Naive thymus-derived CD4-positive, alpha-beta T cell (primary cell): ENCODE data around the gene UROS. TPM values are rescaled to one million over a fixed set of nuclear protein-coding genes. Genes with fewer than 3 reads are reported as not detected.
A peak's percentile ranks its signal among the peaks of the same experiment; 100 is the strongest.

Experiments
- ATAC-seq: fragments of 150-1000 bp; cut with Tn5 transposase; 2 replicates; pipeline ENCODE4 v1.10.0; 2021; ENCODE audit warnings: mild to moderate bottlenecking, moderate library complexity
- CTCF ChIA-PET: fragments of 350-600 bp; sonication (Branson Sonifier 250); formaldehyde crosslinking; loops from one replicate; lab custom pipeline; 2021; ENCODE audit warnings: antibody characterized with exemption; lab: Charles Lee
- POLR2A ChIA-PET: fragments of 350-600 bp; sonication (Branson Sonifier 250); formaldehyde crosslinking; loops from one replicate; lab custom pipeline; 2021; ENCODE audit warnings: antibody characterized with exemption, inconsistent platforms; lab: Charles Lee
- DNase-seq, 9 donors: peaks; one replicate each; pipeline versions ENCODE4 v3.0.0 to v3.0.0-alpha.2; 2020 to 2022; ENCODE audit warnings: mixed read lengths in 1 of 9
- H3K27ac ChIP-seq: one replicate; pipeline ENCODE4 v1.7.0; 2013; ENCODE audit warnings: mild to moderate bottlenecking, low read depth, low read length, moderate library complexity
- H3K27me3 ChIP-seq, 2 donors: one replicate each; pipeline ENCODE4 v1.7.0; 2013; ENCODE audit warnings: low read length in 2 of 2, mild to moderate bottlenecking in 2 of 2, moderate library complexity in 2 of 2; ENCODE audit not compliant: control insufficient read depth in 2 of 2, insufficient read depth in 2 of 2
- H3K36me3 ChIP-seq, 3 experiments: 1 replicate in 2 of 3; 2 replicates in 1 of 3; pipeline ENCODE4 v1.7.0; 2013; ENCODE audit warnings: low read length in 3 of 3, mild to moderate bottlenecking in 3 of 3, moderate library complexity in 1 of 3; ENCODE audit not compliant: insufficient read depth in 3 of 3, control insufficient read depth in 2 of 3
- H3K4me1 ChIP-seq, 2 donors: one replicate each; pipeline ENCODE4 v1.7.0; 2013; ENCODE audit warnings: low read length in 2 of 2, mild to moderate bottlenecking in 2 of 2, moderate library complexity in 1 of 2; ENCODE audit not compliant: control insufficient read depth in 2 of 2, insufficient read depth in 2 of 2
- H3K4me3 ChIP-seq: 2 replicates; pipeline ENCODE4 v1.7.0; 2013; ENCODE audit warnings: mild to moderate bottlenecking, low read length
- H3K9me3 ChIP-seq, 3 experiments: 1 replicate in 2 of 3; 2 replicates in 1 of 3; pipeline ENCODE4 v1.7.0; 2013; ENCODE audit warnings: low read length in 3 of 3; ENCODE audit not compliant: control insufficient read depth in 2 of 3
- H3K27ac Mint-ChIP-seq, 9 donors: one replicate each; pipeline ENCODE4 v1.8.0; 2020 to 2022; ENCODE audit warnings: mixed read lengths in 9 of 9, mild to moderate bottlenecking in 8 of 9, moderate library complexity in 5 of 9, inconsistent platforms in 2 of 9
- H3K27me3 Mint-ChIP-seq, 5 donors: one replicate each; pipeline ENCODE4 v1.8.0; 2021 to 2022; ENCODE audit warnings: mixed read lengths in 5 of 5, mild to moderate bottlenecking in 1 of 5
- H3K36me3 Mint-ChIP-seq, 5 donors: one replicate each; pipeline ENCODE4 v1.8.0; 2020 to 2022; ENCODE audit warnings: mixed read lengths in 5 of 5, mild to moderate bottlenecking in 3 of 5, inconsistent platforms in 1 of 5
- H3K4me1 Mint-ChIP-seq, 7 donors: one replicate each; pipeline ENCODE4 v1.8.0; 2020 to 2022; ENCODE audit warnings: mixed read lengths in 7 of 7, mild to moderate bottlenecking in 3 of 7, inconsistent platforms in 1 of 7
- H3K4me3 Mint-ChIP-seq, 10 donors: one replicate each; pipeline ENCODE4 v1.8.0; 2020 to 2022; ENCODE audit warnings: mild to moderate bottlenecking in 10 of 10, mixed read lengths in 10 of 10, moderate library complexity in 6 of 10, inconsistent platforms in 2 of 10
- H3K9me3 Mint-ChIP-seq, 11 donors: one replicate each; pipeline ENCODE4 v1.8.0; 2020 to 2022; ENCODE audit warnings: mixed read lengths in 11 of 11, mild to moderate bottlenecking in 4 of 11, inconsistent platforms in 1 of 11, moderate library complexity in 1 of 11
- intact Hi-C, 2 donors: fragments of 100-400 bp; cut with micrococcal nuclease; formaldehyde crosslinking; loops; one replicate each; pipeline ENCODE4 v1.15.1; 2023
- microRNA-seq: library from miRNA; unstranded; fragments of <30 nt; microRNA quantifications from one replicate; pipeline ENCODE4 v1.2.0, GENCODE V29; 2022; ENCODE audit warnings: borderline microRNAs expressed
- polyA plus RNA-seq, 2 donors: library from polyadenylated mRNA; unstranded; fragments of 300-500 nt; fragmentation: Illumina TruSeq; gene quantifications; one replicate each; pipeline ENCODE4 v1.2.3, GENCODE V29; 2021
- total RNA-seq, 6 experiments: library from RNA in 5 of 6; stranded (reverse) in 5 of 6; gene quantifications; 1 replicate in 5 of 6; 2 replicates in 1 of 6; pipeline ENCODE4 v1.2.3 and lab custom pipeline; 2021 to 2026

The UROS gene
- total and polyA plus RNA-seq, 7 experiments from 2014 or later, result 28.9 to 60.0 (median 42.2) TPM

DNA sequence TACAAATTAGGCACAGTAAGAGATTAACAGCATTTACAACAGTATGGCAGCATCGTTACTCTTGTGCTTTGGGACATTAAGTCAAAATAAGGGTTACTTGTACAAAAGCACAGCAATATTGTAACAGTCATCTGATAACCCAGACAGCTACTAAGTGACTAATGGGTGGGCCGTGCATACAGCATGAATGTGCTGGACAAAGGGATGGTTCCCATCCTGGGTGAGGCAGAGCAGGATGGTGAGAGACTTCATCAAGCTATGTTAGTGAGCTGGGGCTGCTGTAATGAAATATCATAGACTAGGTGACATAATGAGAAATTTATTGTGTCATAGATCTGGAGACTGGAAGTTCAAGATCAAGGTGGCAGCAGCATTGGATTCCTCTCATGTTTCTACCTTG lies 78.1 kb downstream of the UROS start:
- Histone ChIP-seq H3K4me1 (no peaks in the 10 kb centered on the region), H3K4me3 (no peak overlapping the region), H3K27ac (no peak overlapping the region), H3K9me3 (no peaks in the 10 kb centered on the region), H3K27me3 (no peaks in the 10 kb centered on the region), H3K36me3 (peaks cover 21 to 92% (median 24%) of the 10 kb centered on the region in 3 experiments)
- H3K27me3 Mint-ChIP-seq, result no peaks in the 10 kb centered on the region
- no peak overlapping the region for H3K27ac Mint-ChIP-seq
- no peak overlapping the region for H3K4me3 Mint-ChIP-seq
- no peak for DNase-seq
- POLR2A ChIA-PET, result no interaction called here
- CTCF ChIA-PET, result no interaction called here
- intact Hi-C loops, result no loop called here
- ATAC-seq, result no peak
- H3K4me1 Mint-ChIP-seq, result peaks cover 0 to 8% (median 1%) of the 10 kb centered on the region in 7 donors
- H3K36me3 Mint-ChIP-seq, result peaks cover 32 to 82% (median 57%) of the 10 kb centered on the region in 5 donors
- no peaks in the 10 kb centered on the region for H3K9me3 Mint-ChIP-seq

DNA sequence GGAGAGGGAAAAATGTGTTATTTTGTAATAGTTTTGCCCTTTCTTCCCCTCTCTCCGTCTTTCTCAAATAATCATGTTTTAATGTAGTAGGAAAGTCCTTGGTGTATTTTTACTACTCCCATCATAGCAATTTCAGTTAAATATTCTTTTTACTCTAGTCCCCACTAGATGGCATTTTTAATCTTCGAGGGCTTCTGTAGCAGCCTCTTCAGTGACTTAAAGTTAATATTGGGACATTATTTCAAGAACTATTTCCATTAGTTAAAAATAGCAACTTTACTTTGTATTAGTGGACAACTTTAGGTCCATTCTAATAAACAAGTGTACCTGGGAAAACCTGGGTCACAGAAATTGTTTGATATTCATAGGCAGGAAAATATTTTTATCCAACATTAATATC lies 80.6 kb downstream of the UROS start:
- H3K27me3 Mint-ChIP-seq, result no peaks in the 10 kb centered on the region
- DNase-seq, result no peak
- ChIA-PET POLR2A (no interaction called here), CTCF (no interaction called here)
- Histone ChIP-seq H3K27ac (no peak overlapping the region), H3K9me3 (no peaks in the 10 kb centered on the region), H3K27me3 (no peaks in the 10 kb centered on the region), H3K4me3 (no peak overlapping the region), H3K36me3 (peaks cover 41 to 93% (median 47%) of the 10 kb centered on the region in 3 experiments), H3K4me1 (no peaks in the 10 kb centered on the region)
- no peak overlapping the region for H3K27ac Mint-ChIP-seq
- no peaks in the 10 kb centered on the region for H3K9me3 Mint-ChIP-seq
- H3K4me3 Mint-ChIP-seq, result no peak overlapping the region
- intact Hi-C loops, result loop anchor here in 1 of 2 donors (2.0 kb wide), 1 partner anchor 14 kb away; no protein-coding TSS in a partner anchor
- peaks cover 0 to 8% (median 1%) of the 10 kb centered on the region in 7 donors for H3K4me1 Mint-ChIP-seq
- no peak for ATAC-seq
- peaks cover 40 to 82% (median 64%) of the 10 kb centered on the region in 5 donors for H3K36me3 Mint-ChIP-seq

GRCh38 chr10:125739994-125740679 lies 82.9 kb downstream of the UROS start:
- no peak overlapping the region for H3K4me3 Mint-ChIP-seq
- DNase-seq (no peak), ATAC-seq (no peak)
- ChIA-PET POLR2A (no interaction called here), CTCF (interaction anchor here (0.6 kb wide), 1 partner anchor 124 kb away, joined by 7 read pairs; no protein-coding TSS in a partner anchor)
- H3K27ac ChIP-seq, result no peak overlapping the region
- no peaks in the 10 kb centered on the region for H3K9me3 ChIP-seq
- peaks cover 0 to 9% (median 0%) of the 10 kb centered on the region in 7 donors for H3K4me1 Mint-ChIP-seq
- H3K27me3 Mint-ChIP-seq, result no peaks in the 10 kb centered on the region
- no peaks in the 10 kb centered on the region for H3K27me3 ChIP-seq
- peaks cover 45 to 95% (median 51%) of the 10 kb centered on the region in 3 experiments for H3K36me3 ChIP-seq
- intact Hi-C loops, result no loop called here
- peaks cover 40 to 83% (median 61%) of the 10 kb centered on the region in 5 donors for H3K36me3 Mint-ChIP-seq
- H3K4me3 ChIP-seq, result no peak overlapping the region
- H3K27ac Mint-ChIP-seq, result peak overlapping the region in 1 of 9 donors; percentile 24
- no peaks in the 10 kb centered on the region for H3K9me3 Mint-ChIP-seq
- no peaks in the 10 kb centered on the region for H3K4me1 ChIP-seq

Small RNAs within 50 kb of the gene (microRNA-seq; reads per million reads assigned to microRNA genes)
- 1.6 reads per million for gene MIR4484

Other genes with a start within 250 kb of the UROS start
- gene TEX36, start 140.1 kb downstream of the UROS start, total RNA-seq, result not detected
- gene TEX36, start 140.1 kb downstream of the UROS start, polyA plus RNA-seq, result not detected
- 10 to 100 TPM; 33.8 to 64.4 (median 53.8) TPM for gene EDRF1, start 103.5 kb downstream of the UROS start, total RNA-seq
- 10 to 100 TPM; 11.3 to 13.6 TPM for gene EDRF1, start 103.5 kb downstream of the UROS start, polyA plus RNA-seq
- under 1 TPM; 0.29 to 0.84 (median 0.40) TPM for gene MMP21, start 47.4 kb downstream of the UROS start, total RNA-seq
- not detected for gene MMP21, start 47.4 kb downstream of the UROS start, polyA plus RNA-seq
- gene BCCIP, start 288 bp upstream of the UROS start, total RNA-seq, result 10 to 100 TPM; 31.3 to 68.4 (median 45.8) TPM
- 100 to 1,000 TPM in 1 of 2 donors, 10 to 100 TPM in 1; 86.0 to 105 TPM for gene BCCIP, start 288 bp upstream of the UROS start, polyA plus RNA-seq
- gene DHX32, start 58.0 kb upstream of the UROS start, total RNA-seq, result 10 to 100 TPM in 3 of 5 experiments, 1 to 10 TPM in 2; 9.3 to 13.5 (median 10.8) TPM
- gene DHX32, start 58.0 kb upstream of the UROS start, polyA plus RNA-seq, result 10 to 100 TPM; 11.3 to 11.8 TPM
- under 1 TPM in 3 of 5 experiments, not detected in 2; 0.35 to 0.67 (median 0.37) TPM for gene FANK1, start 73.3 kb upstream of the UROS start, total RNA-seq
- not detected for gene FANK1, start 73.3 kb upstream of the UROS start, polyA plus RNA-seq